Measurements from ENCODE around the gene C16orf87.
"Not testable (repeated sequence)": the region's sequence is repeated elsewhere in the genome, so short reads cannot be mapped to it uniquely, and the experiment has no call there.

The C16orf87 gene

GRCh38 chr16:46797501-46797900 is 33.5 kb downstream of the C16orf87 start:
- no peak for DNase-seq

- no peak for DNase-seq
Measured at GRCh38 chr16:46796764-46797269, 34.2 kb downstream of the C16orf87 start.

DNA sequence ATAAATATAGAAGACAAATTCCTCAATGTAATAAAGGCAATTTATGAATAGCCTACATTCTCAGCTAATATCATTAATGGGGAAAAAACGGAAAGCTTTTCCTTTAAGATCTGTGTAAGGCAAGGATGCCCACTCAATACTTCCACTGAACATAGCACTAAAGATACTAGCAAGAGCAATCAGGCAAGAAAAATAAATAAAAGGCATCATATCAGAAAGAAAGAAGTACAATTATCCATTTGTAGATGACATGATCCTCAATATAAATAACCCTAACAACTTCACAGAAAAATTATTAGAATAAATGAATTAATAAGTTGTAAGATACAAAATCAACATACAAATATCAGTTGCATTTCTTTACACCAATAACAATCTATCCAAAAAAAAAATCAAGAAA is 37.1 kb downstream of the C16orf87 start:
- no peak for DNase-seq

GRCh38 chr16:46790599-46791270 is 40.2 kb downstream of the C16orf87 start:
- no peak for DNase-seq

DNA sequence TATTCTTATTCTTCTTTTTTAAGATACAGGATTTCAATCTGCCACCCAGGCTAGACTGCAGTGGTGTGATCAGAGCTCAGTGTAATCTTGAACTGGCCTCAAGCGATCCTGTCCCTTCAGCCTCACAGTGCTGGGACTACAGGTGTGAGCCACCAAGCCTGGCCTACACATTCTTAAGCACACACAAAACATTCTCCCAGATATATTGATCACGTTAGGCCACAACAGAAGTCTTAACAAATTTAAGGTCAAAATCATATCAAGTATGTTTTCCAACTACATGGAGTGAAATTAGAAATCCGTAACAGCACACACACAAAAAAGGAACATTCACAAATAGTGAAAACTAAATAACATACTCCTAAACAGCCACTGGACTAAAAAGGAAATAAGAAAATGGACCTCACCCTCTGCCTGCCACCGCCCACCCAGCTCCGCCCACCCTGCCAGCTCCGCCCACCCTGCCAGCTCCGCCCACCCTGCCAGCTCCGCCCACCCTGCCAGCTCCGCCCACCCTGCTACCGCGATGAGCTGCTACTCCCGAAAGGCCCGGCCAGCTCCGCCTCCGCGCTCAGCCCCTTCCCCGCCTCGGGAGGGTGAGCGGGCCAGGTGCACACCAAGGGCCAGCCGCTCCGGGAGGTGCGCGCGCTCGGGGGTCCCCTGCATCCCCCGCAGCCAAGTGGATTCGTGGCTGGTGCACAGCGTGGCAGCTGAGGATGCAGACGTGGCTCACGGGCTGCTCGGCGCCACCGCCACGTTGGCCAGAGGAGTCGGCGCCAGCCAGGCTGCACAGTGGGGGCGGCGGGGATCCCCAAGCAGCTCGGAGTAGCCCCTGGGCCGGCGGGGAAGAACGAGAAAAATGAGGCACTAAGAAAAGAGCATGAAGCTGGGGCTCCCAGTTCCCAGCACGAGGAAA is 41.2 kb downstream of the C16orf87 start:
- DNase-seq = peak; percentile 68

DNA sequence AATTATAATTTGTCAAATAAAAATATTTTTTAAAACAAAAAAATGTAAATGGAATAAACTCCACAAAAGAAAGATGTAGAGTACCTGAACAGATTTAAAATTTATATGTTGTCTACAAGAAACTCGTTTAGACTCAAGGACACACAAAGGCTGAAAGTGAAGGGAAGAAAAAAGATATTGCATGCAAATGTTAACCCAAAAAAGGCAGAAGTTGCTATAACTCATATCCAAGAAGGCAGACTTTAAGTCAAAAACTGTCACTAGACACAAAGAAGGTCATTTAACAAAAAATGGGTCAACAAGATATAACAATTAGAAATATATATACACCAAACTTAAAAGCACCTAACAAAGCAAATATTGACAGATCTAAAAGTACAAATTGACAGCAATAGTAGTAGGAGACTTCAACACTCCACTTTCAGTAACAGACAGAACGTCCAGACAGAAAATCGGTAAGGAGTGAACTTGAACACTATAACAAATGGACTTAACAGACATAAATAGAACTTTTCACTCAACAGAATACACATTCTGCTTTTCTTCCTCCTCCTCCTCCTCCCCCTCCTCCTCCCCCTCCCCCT is 42.0 kb downstream of the C16orf87 start:
- DNase-seq = peak; percentile 39

DNA sequence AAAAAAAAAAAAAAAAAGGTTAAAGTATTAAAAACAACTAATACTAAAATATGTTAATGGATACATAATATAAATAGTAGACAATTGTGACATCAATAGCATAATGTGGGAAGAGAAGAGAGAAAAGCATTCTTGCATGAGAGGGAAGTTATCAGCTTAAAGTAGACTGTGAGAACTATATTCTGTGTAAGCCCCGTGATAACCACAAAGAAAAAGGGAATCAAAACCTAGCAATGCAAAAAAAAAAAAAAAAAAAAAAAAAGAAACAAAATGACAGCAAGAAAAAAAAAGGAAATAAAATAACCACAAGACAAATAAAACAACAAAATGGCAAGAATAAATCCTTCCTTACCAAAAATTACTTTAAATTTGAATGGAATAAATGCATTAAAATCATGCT is 43.1 kb downstream of the C16orf87 start:
- peak; percentile 86 for DNase-seq

- DNase-seq = no peak
Measured at GRCh38 chr16:46785076-46785845, 45.7 kb downstream of the C16orf87 start.

DNA sequence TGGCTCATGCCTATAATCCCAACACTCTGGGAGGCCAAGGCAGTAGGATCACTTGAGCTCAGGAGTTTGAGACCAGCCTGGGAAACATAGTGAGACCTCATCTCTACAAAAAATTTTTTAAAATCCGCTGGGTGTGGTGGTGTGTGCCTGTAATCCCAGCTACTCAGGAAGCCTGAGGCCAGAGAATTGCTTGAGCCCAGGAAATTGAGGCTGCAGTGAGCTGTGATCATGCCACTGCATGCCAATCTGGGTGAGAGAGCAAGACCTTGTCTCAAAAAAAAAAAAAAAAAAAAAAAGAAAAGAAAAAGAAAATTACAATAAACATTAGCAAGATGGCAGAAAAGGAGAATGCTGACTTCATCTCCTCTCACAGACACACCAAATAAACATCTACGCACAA is 46.4 kb downstream of the C16orf87 start:
- DNase-seq = not testable (repeated sequence)

DNA sequence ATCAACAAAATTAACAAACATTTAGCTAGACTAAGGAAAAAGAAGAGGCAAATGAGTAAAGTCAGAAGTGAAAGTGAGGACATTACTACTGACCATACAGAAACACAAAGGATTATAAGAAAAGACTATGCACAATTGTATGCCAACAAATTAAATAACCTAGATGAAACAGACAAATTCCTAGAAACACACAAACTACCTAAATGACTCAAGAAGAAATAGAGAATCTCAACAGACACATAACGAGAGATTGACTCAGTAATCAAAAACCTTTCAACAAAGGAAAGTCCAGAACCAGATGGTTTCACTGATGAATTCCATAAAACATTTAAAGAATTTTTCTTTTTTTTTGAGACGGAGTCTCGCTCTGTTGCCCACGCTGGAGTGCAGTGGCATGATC is 47.2 kb downstream of the C16orf87 start:
- DNase-seq = peak; percentile 3

DNA sequence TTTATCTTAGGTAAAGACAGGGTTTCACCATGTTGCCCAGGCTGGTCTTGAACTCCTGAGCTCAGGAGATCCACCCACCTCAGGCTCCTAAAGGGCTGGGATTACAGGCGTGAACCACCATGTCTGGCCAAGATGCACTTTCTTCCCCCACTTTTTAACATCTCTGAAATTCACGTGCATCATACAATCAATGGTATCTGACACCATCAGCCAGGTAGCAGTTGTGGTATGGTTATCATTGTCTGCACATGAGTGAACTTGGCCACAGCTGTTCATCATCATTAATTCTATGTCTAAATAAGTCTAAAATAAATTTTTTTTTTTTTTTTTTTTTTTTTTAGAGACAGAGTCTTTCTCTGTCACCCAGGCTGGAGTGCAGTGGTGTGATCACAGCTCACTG is 48.7 kb downstream of the C16orf87 start:
- DNase-seq = no peak

GRCh38 chr16:46777804-46778203 is 53.2 kb downstream of the C16orf87 start:
- no peak for DNase-seq

DNA sequence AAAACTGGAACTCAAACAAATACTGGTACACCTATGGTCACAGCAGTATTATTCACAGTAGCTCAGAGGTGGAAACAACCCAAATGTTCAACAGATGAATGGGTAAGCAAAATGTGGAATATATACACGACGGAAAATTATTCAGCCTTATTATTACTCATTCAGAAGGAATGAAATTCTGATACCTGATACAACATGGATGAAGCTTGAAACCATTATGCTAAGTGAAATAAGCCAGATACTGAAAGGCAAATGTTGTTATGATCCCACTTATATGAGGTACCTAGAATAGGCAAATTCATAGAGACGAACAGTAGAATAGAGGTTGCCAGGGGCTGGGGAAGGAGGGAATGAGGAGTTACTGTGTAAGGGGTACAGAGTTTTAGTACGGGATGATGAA is 55.8 kb downstream of the C16orf87 start:
- no peak for DNase-seq

DNA sequence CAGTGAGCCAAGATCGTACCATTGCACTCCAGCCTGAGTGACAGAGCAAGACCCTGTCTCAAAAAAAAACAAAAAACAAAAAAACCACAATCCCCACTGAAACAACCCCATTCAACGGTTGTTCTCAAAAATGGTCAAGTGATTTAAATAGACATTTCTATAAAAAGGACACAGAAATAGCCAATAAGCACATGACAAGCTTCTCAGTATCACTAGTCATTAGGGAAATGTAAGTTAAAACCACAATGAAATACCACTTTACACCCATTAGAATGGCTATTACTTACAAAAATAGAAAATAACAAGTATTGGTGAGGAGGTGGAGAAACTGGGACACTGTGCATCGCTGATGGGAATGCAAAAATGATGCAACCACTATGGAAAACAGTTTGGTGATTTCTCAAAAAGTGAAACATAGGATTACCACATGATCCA is 56.2 kb downstream of the C16orf87 start:
- peak; percentile 37 for DNase-seq

GRCh38 chr16:46772463-46772862 is 58.5 kb downstream of the C16orf87 start:
- no peak for DNase-seq

- DNase-seq = no peak
Measured at GRCh38 chr16:46768809-46769208, 62.2 kb downstream of the C16orf87 start.

- no peak for DNase-seq
Measured at GRCh38 chr16:46765050-46765449, 65.9 kb downstream of the C16orf87 start.

DNA sequence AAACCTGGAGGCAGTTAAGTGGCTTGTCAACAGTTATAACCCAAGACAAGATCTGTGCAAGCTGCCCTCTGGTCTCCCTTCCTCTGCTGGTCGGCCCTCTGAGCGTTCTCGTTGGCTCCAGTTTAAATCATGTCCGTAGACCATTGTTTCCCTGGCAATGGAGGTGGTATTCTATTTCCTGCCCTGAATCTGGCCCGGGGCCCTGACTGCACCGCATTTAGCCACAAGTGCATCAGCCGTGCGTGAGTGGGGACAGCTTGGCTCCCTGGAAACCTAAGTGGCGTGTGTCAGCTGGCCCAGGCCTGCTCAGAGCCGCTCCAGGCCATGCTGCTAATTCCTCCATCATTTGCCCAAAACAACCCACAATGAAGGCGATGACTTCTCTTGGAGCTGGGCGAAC is 67.8 kb downstream of the C16orf87 start:
- DNase-seq = no peak

DNA sequence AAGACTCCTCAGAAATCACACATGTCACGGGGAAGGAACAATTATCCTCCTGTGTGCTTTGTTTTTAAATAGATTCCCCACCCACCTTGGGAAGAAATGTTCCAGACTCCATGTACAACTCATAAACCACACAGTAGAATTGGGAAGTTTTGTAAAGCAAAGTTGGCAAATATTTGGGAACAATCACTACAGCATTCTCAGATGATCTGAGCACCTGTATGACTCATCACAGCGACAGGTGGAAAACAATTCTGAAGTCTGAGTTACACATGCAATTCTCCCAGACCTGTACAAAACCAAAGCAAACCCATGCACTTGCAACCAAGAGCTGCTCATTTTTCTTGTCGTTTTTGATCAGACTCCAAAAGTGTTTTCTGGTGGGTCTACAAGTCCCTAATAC is 68.4 kb downstream of the C16orf87 start:
- DNase-seq = no peak

DNA sequence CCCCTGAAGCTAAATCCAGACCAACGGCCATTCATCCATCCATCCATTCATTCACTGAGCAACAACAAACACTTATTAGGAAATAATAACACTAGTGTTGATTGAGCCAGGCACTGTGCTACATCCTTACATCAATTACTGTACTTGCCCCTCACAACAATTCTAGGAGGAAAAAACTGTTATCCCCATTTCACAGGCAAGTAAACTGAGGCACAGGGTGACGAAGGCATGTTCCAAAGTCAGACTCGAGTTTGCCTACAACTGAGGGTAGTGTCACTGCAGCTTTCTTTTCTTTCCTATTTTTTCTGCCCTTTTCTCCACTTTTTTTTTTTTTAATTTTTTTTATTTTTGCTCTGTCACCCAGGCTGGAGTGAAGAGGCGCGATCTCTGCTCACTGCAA is 71.7 kb downstream of the C16orf87 start:
- DNase-seq = no peak

DNA sequence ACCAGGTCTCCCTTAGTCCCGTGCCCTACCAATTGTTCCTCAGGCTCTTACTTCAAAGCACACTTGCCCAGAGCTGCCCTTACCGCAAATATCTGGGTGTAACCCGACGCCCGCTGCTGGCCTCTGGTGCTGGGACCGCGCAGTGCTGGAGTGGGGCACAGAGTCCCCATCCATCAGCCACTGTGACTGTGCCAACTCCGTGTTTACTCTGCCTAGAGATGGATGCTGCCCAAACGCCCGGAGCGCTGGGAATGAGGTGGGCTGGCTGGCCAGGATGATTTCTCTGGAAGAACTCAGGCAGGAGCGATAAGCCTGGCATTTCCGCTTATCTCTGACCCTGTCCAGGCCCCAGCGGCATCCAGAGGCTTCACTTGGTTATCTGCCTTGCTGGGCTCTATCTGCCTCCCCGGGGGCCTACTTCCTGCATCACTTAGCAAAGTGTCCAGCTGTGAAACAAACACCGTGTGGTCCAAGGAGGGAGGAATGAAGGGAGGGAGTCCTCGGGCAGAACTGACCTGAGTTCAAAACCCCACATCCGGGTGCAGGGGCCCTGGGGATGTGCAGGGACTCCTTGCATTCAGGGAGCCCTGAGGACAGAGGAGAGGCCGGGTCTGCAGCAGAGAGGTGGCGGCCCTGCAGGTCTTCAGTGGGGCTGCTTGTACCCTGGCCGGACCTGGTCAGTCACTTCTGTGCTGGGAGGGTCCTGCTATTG is 73.5 kb downstream of the C16orf87 start:
- no peak for DNase-seq

- DNase-seq = no peak
Measured at GRCh38 chr16:46756772-46757171, 74.2 kb downstream of the C16orf87 start.
